HEK293 (cell line): ENCODE measurements around the gene TMEM236.

Source experiments
- CTCF ChIA-PET: fragments of 350-600 bp; formaldehyde crosslinking; extraction: SDS; loops from one replicate; lab custom pipeline; 2021; ENCODE audit warnings: antibody characterized with exemption; lab: Yijun Ruan, JAX
- POLR2A ChIA-PET: fragments of 300-600 bp; formaldehyde crosslinking; extraction: SDS; loops from one replicate; lab custom pipeline; 2020; ENCODE audit warnings: antibody characterized with exemption, inconsistent platforms; lab: Yijun Ruan, JAX
- H3K27ac ChIP-seq: fragments of 200-500 bp; sonication (Bioruptor generic); 2 replicates; pipeline ENCODE4 v1.5.1; 2014; ENCODE audit warnings: low read depth, low read length, control low read depth, inconsistent platforms; ENCODE audit errors: extremely low read depth
- H3K36me3 ChIP-seq, 2 experiments: fragments of 200-500 bp in 1 of 2; sonication (Bioruptor generic) in 1 of 2; 1 replicate in 1 of 2; 2 replicates in 1 of 2; pipeline ENCODE4 v1.5.1; 2014 to 2017; ENCODE audit warnings: inconsistent platforms in 2 of 2, low read length in 2 of 2; ENCODE audit not compliant: control insufficient read depth in 2 of 2, insufficient read depth in 1 of 2
- H3K4me1 ChIP-seq: fragments of 200-500 bp; sonication (Bioruptor generic); 2 replicates; pipeline ENCODE4 v1.5.1; 2014; ENCODE audit warnings: mild to moderate bottlenecking, low read length, inconsistent platforms; ENCODE audit not compliant: control insufficient read depth, insufficient read depth
- H3K4me3 ChIP-seq: 2 replicates; pipeline ENCODE4 v1.5.1; 2011; ENCODE audit warnings: low read depth, mild to moderate bottlenecking, control low read depth, low read length, moderate library complexity
- H3K9me3 ChIP-seq: fragments of 200-500 bp; sonication (Bioruptor generic); 2 replicates; pipeline ENCODE4 v1.5.1; 2014; ENCODE audit warnings: low read depth, low read length, inconsistent platforms; ENCODE audit not compliant: control insufficient read depth, insufficient read depth
- GLI2 ChIP-seq: fragments of 450-650 bp; formaldehyde crosslinking; IDR thresholded peaks from 2 replicates; pipeline ENCODE4; 2017; ENCODE audit warnings: missing biosample characterization, missing genetic modification characterization, low read depth, borderline replicate concordance
- KLF10 ChIP-seq: fragments of 450-650 bp; IDR thresholded peaks from 2 replicates; pipeline ENCODE4 v1.5.1; 2018; ENCODE audit warnings: missing biosample characterization, mild to moderate bottlenecking, missing genetic modification characterization
- KLF9 ChIP-seq: fragments of 450-650 bp; formaldehyde crosslinking; IDR thresholded peaks from 2 replicates; pipeline ENCODE4 v1.5.1; 2016; ENCODE audit warnings: missing biosample characterization, missing genetic modification characterization, low read depth
- MYNN ChIP-seq: fragments of 450-650 bp; formaldehyde crosslinking; IDR thresholded peaks from 2 replicates; pipeline ENCODE4 v1.5.1; 2016; ENCODE audit warnings: missing biosample characterization, missing genetic modification characterization, borderline replicate concordance
- PRDM1 ChIP-seq: fragments of 450-650 bp; formaldehyde crosslinking; IDR thresholded peaks from 2 replicates; pipeline ENCODE4; 2016; ENCODE audit warnings: missing biosample characterization, missing genetic modification characterization
- ZFHX2 ChIP-seq: fragments of 450-650 bp; formaldehyde crosslinking; conservative IDR thresholded peaks from 2 replicates; pipeline ENCODE4 v1.5.1; 2016; ENCODE audit warnings: missing biosample characterization, missing genetic modification characterization
- ZIC2 ChIP-seq: fragments of 450-650 bp; formaldehyde crosslinking; IDR thresholded peaks from 2 replicates; pipeline ENCODE4 v1.5.1; 2016; ENCODE audit warnings: missing biosample characterization, missing genetic modification characterization
- ZNF132 ChIP-seq: fragments of 450-650 bp; formaldehyde crosslinking; IDR thresholded peaks from 2 replicates; pipeline ENCODE4 v1.5.1; 2017; ENCODE audit warnings: missing biosample characterization, missing genetic modification characterization, borderline replicate concordance
- ZNF140 ChIP-seq: fragments of 450-650 bp; formaldehyde crosslinking; IDR thresholded peaks from 2 replicates; pipeline ENCODE4 v1.5.1; 2016; ENCODE audit warnings: missing biosample characterization, missing genetic modification characterization
- ZNF157 ChIP-seq: fragments of 450-650 bp; formaldehyde crosslinking; IDR thresholded peaks from 2 replicates; pipeline ENCODE4 v1.5.1; 2016; ENCODE audit warnings: missing biosample characterization, missing genetic modification characterization
- ZNF16 ChIP-seq: fragments of 450-650 bp; formaldehyde crosslinking; IDR thresholded peaks from 2 replicates; pipeline ENCODE4 v1.5.1; 2016; ENCODE audit warnings: low read depth, missing biosample characterization, missing genetic modification characterization
- ZNF19 ChIP-seq: fragments of 450-650 bp; formaldehyde crosslinking; IDR thresholded peaks from 2 replicates; pipeline ENCODE4; 2016; ENCODE audit warnings: missing biosample characterization, missing genetic modification characterization, low read depth
- ZNF248 ChIP-seq: fragments of 450-650 bp; formaldehyde crosslinking; IDR thresholded peaks from 2 replicates; pipeline ENCODE4 v1.5.1; 2017; ENCODE audit warnings: missing biosample characterization, missing genetic modification characterization
- ZNF423 ChIP-seq: fragments of 450-650 bp; formaldehyde crosslinking; IDR thresholded peaks from 2 replicates; pipeline ENCODE4 v1.5.1; 2016; ENCODE audit warnings: missing biosample characterization, missing genetic modification characterization
- ZNF521 ChIP-seq: fragments of 450-650 bp; formaldehyde crosslinking; IDR thresholded peaks from 2 replicates; pipeline ENCODE4 v1.5.1; 2017; ENCODE audit warnings: missing biosample characterization, mild to moderate bottlenecking, missing genetic modification characterization
- ZNF558 ChIP-seq: fragments of 450-650 bp; formaldehyde crosslinking; IDR thresholded peaks from 2 replicates; pipeline ENCODE4 v1.5.1; 2016; ENCODE audit warnings: missing biosample characterization, missing genetic modification characterization
- ZNF600 ChIP-seq: fragments of 450-650 bp; formaldehyde crosslinking; IDR thresholded peaks from 2 replicates; pipeline ENCODE4 v1.5.1; 2016; ENCODE audit warnings: missing biosample characterization, missing genetic modification characterization
- ZNF692 ChIP-seq: fragments of 450-650 bp; formaldehyde crosslinking; IDR thresholded peaks from 2 replicates; pipeline ENCODE4 v1.5.1; 2016; ENCODE audit warnings: missing biosample characterization, missing genetic modification characterization
- ZNF792 ChIP-seq: fragments of 450-650 bp; formaldehyde crosslinking; IDR thresholded peaks from 2 replicates; pipeline ENCODE4 v1.5.1; 2016; ENCODE audit warnings: missing biosample characterization, missing genetic modification characterization
- TF ChIP-seq, protein P1 (sequence below): fragments of 450-650 bp; formaldehyde crosslinking; IDR thresholded peaks from 2 replicates; pipeline ENCODE4 v1.5.1; 2016; ENCODE audit warnings: missing biosample characterization, missing genetic modification characterization
- TF ChIP-seq, protein P2 (sequence below): fragments of 450-650 bp; formaldehyde crosslinking; IDR thresholded peaks from 2 replicates; pipeline ENCODE4 v1.5.1; 2016; ENCODE audit warnings: missing biosample characterization, missing genetic modification characterization
- TF ChIP-seq, protein P3 (sequence below): fragments of 450-650 bp; formaldehyde crosslinking; IDR thresholded peaks from 2 replicates; pipeline ENCODE4 v1.5.1; 2017; ENCODE audit warnings: missing biosample characterization, missing genetic modification characterization
- TF ChIP-seq, protein P4 (sequence below): fragments of 450-650 bp; formaldehyde crosslinking; IDR thresholded peaks from 2 replicates; pipeline ENCODE4 v1.5.1; 2016; ENCODE audit warnings: missing biosample characterization, missing genetic modification characterization

Gene TMEM236

DNA sequence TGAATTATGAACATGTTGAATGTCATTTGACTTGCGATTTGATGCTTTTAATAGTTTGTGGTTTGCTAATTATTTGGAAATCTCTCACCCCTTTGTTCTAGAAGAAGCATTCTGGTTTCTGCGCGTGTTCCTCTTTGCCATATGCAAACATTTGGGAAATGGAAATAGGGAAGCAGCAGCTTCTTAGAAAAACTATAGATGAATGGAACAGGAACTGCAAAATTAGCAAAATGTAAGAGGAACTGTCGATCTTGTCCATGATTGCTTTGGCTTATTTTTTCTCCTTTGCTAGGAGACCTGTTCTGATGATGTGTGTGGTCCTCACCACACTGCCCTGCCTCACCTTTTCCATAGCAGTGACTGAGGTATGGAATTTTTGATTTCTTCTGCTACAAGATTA lies 19.0 kb downstream of the TMEM236 start:
- POLR2A ChIA-PET = no interaction called here
- TF ChIP-seq ZNF423 (tag by site-specific recombination) (no peak), ZIC2 (tag by site-specific recombination) (no peak), ZNF558 (tag by site-specific recombination) (no peak), KLF9 (tag by site-specific recombination) (no peak), GLI2 (no peak), ZNF132 (tag by site-specific recombination) (no peak), ZNF600 (tag by site-specific recombination) (no peak), PRDM1 (tag by site-specific recombination) (no peak), ZNF157 (tag by site-specific recombination) (no peak)
- Histone ChIP-seq H3K27ac (no peak overlapping the region), H3K9me3 (no peaks in the 10 kb centered on the region), H3K4me1 (no peaks in the 10 kb centered on the region), H3K36me3 (no peaks in the 10 kb centered on the region), H3K4me3 (no peak overlapping the region)
- CTCF ChIA-PET = no interaction called here

GRCh38 chr10:17779784-17780183 lies 27.8 kb downstream of the TMEM236 start:
- ChIA-PET CTCF (interaction anchor here (0.6 to 0.7 kb wide), 2 partner anchors 18 to 27 kb away, joined by 3 read pairs; no protein-coding TSS in a partner anchor), POLR2A (no interaction called here)
- no peak overlapping the region for H3K27ac ChIP-seq
- no peaks in the 10 kb centered on the region for H3K36me3 ChIP-seq
- no peak overlapping the region for H3K4me3 ChIP-seq
- H3K9me3 ChIP-seq = no peaks in the 10 kb centered on the region
- H3K4me1 ChIP-seq = no peaks in the 10 kb centered on the region
- TF ChIP-seq, protein P1, sequence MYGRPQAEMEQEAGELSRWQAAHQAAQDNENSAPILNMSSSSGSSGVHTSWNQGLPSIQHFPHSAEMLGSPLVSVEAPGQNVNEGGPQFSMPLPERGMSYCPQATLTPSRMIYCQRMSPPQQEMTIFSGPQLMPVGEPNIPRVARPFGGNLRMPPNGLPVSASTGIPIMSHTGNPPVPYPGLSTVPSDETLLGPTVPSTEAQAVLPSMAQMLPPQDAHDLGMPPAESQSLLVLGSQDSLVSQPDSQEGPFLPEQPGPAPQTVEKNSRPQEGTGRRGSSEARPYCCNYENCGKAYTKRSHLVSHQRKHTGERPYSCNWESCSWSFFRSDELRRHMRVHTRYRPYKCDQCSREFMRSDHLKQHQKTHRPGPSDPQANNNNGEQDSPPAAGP = no peak
- no peak for TF ChIP-seq ZFHX2 (tag by site-specific recombination)
- no peak for TF ChIP-seq ZNF248 (tag by site-specific recombination)

DNA sequence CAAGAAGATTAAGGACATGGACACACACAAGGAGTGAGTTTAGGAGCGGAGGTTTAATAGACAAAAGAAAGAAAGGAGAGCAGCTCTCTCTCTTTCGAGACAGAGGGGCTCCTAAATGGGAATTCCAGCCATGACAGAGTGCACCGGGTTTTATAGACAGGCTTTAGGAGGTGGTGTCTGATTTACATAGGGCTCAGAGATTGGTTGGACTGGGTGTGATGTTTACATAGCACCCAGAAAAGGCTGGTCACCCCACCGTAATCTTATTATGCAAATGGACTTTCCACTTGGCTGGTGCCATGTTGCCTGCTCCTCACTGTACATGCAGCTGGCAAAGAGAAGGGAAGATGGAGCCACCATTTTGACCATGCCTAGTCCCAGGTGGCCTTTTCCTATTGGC lies 28.7 kb downstream of the TMEM236 start:
- Histone ChIP-seq H3K9me3 (no peaks in the 10 kb centered on the region), H3K4me1 (no peaks in the 10 kb centered on the region)
- TF ChIP-seq ZNF692 (tag by site-specific recombination) (no peak), ZNF16 (no peak), ZNF521 (tag by site-specific recombination) (no peak), ZNF792 (tag by site-specific recombination) (no peak), KLF10 (no peak), ZNF19 (tag by site-specific recombination) (no peak), MYNN (no peak), ZNF140 (tag by site-specific recombination) (no peak)
- TF ChIP-seq, protein P2, sequence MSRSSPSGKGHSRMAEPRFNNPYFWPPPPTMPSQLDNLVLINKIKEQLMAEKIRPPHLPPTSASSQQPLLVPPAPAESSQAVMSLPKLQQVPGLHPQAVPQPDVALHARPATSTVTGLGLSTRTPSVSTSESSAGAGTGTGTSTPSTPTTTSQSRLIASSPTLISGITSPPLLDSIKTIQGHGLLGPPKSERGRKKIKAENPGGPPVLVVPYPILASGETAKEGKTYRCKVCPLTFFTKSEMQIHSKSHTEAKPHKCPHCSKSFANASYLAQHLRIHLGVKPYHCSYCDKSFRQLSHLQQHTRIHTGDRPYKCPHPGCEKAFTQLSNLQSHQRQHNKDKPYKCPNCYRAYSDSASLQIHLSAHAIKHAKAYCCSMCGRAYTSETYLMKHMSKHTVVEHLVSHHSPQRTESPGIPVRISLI = no peak
- TF ChIP-seq, protein P3, sequence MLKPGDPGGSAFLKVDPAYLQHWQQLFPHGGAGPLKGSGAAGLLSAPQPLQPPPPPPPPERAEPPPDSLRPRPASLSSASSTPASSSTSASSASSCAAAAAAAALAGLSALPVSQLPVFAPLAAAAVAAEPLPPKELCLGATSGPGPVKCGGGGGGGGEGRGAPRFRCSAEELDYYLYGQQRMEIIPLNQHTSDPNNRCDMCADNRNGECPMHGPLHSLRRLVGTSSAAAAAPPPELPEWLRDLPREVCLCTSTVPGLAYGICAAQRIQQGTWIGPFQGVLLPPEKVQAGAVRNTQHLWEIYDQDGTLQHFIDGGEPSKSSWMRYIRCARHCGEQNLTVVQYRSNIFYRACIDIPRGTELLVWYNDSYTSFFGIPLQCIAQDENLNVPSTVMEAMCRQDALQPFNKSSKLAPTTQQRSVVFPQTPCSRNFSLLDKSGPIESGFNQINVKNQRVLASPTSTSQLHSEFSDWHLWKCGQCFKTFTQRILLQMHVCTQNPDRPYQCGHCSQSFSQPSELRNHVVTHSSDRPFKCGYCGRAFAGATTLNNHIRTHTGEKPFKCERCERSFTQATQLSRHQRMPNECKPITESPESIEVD (tag by site-specific recombination) = no peak
- TF ChIP-seq, protein P4, sequence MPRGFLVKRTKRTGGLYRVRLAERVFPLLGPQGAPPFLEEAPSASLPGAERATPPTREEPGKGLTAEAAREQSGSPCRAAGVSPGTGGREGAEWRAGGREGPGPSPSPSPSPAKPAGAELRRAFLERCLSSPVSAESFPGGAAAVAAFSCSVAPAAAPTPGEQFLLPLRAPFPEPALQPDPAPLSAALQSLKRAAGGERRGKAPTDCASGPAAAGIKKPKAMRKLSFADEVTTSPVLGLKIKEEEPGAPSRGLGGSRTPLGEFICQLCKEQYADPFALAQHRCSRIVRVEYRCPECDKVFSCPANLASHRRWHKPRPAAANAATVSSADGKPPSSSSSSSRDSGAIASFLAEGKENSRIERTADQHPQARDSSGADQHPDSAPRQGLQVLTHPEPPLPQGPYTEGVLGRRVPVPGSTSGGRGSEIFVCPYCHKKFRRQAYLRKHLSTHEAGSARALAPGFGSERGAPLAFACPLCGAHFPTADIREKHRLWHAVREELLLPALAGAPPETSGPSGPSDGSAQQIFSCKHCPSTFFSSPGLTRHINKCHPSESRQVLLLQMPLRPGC = no peak
- TF ChIP-seq, all 188 proteins: peak for 0
- H3K27ac ChIP-seq = no peak overlapping the region
- POLR2A ChIA-PET = no interaction called here
- H3K36me3 ChIP-seq = no peaks in the 10 kb centered on the region
- H3K4me3 ChIP-seq = no peak overlapping the region
- CTCF ChIA-PET = no interaction called here
